Measurements from ENCODE around the gene STARD10. TPM values are rescaled to one million over a fixed set of nuclear protein-coding genes. Genes with fewer than 3 reads are reported as not detected.

Gene STARD10
- total and polyA plus RNA-seq, 2 of the 8 experiments (the other 6 are each of a cell fraction or from before 2014, with no cell fraction given): 23.7 to 35.7 TPM

GRCh38 chr11:72722050-72722748 lies 71.6 kb downstream of the STARD10 start:
- Histone ChIP-seq H2AK5ac (ENCODE audit: low read depth, low read length) (no peak overlapping the region), H2BK12ac (ENCODE audit: low read depth, low read length) (0 out of 2 replicates have a peak overlapping the region, but pooled peaks have one; percentile 60), H3K9me3 (ENCODE audit: insufficient read depth in 2 of 2, low read depth in 1 of 2, low read length in 1 of 2) (no peaks in the 10 kb centered on the region), H3K4ac (replicated peaks; ENCODE audit: insufficient read length, low read depth, low read length) (no peak overlapping the region), H3K4me2 (ENCODE audit: insufficient read depth in 1 of 2, low read depth in 2 of 2, low read length in 2 of 2) (no peak overlapping the region), H3K79me1 (ENCODE audit: low read depth, low read length) (peaks cover 19% of the 10 kb centered on the region; the same call in 1 of the 2 replicates), H3K36me3 (ENCODE audit: control insufficient read depth in 2 of 4, insufficient read depth in 4 of 4, low read length in 3 of 4) (peaks cover 0 to 9% (median 0%) of the 10 kb centered on the region in 4 experiments; a peak in 4 of 8 replicates), H3K4me3 (ENCODE audit: extremely low read depth in 1 of 4, insufficient read depth in 2 of 4, low read depth in 3 of 4, low read length in 4 of 4) (no peak overlapping the region), H3K9ac (replicated peaks in 1 of 4; ENCODE audit: extremely low read depth in 1 of 4, low read depth in 3 of 4, low read length in 3 of 4) (no peak overlapping the region; a peak in 1 of 7 replicates), H2BK120ac (replicated peaks; ENCODE audit: low read depth, low read length) (no peak overlapping the region), H3K27ac (ENCODE audit: low read depth, low read length) (0 out of 2 replicates have a peak overlapping the region, but pooled peaks have one; percentile 66), H3K23ac (ENCODE audit: insufficient read length) (no peak overlapping the region), H3K4me1 (replicated peaks in 1 of 4; ENCODE audit: control insufficient read depth in 3 of 4, insufficient read depth in 4 of 4, low read length in 3 of 4) (peaks cover 0 to 9% (median 5%) of the 10 kb centered on the region in 4 experiments; a peak in 3 of 7 replicates), H3K14ac (ENCODE audit: insufficient read length) (no peak overlapping the region), H4K5ac (ENCODE audit: insufficient read length, low read depth, low read length) (no peak overlapping the region), H2BK5ac (ENCODE audit: low read depth, low read length) (peak overlapping the region; percentile 90; the same call in 1 of the 2 replicates), H4K8ac (ENCODE audit: extremely low read depth, insufficient read depth, low read length) (no peak overlapping the region), H3K56ac (replicated peaks; ENCODE audit: insufficient read length, low read depth, low read length) (no peak overlapping the region), H3K27me3 (replicated peaks in 1 of 4; ENCODE audit: control insufficient read depth in 3 of 4, extremely low read depth in 1 of 4, insufficient read depth in 3 of 4, low read length in 3 of 4) (no peaks in the 10 kb centered on the region), H3K18ac (ENCODE audit: extremely low read depth, low read length) (no peak overlapping the region), H4K91ac (replicated peaks; ENCODE audit: insufficient read length, low read length) (no peak overlapping the region), H2AFZ (ENCODE audit: low read length) (no peak overlapping the region), H2BK20ac (ENCODE audit: low read length) (no peak overlapping the region), H4K20me1 (replicated peaks in 1 of 2; ENCODE audit: control insufficient read depth in 1 of 2, insufficient read depth in 2 of 2, low read length in 2 of 2) (peaks cover 6 to 25% of the 10 kb centered on the region in 2 experiments), H3K23me2 (ENCODE audit: low read depth, low read length) (no peaks in the 10 kb centered on the region), H2BK15ac (ENCODE audit: low read length) (no peak overlapping the region), H3K79me2 (ENCODE audit: control insufficient read depth in 1 of 2, insufficient read depth in 2 of 2, low read length in 2 of 2) (peaks cover 0 to 40% of the 10 kb centered on the region in 2 experiments; a peak in 2 of 4 replicates)
- ChIA-PET POLR2A (ENCODE audit: partially characterized antibody) (interaction anchor here (0.7 to 1.5 kb wide), 2 partner anchors 11 to 16 kb away, joined by 3 read pairs; no protein-coding TSS in a partner anchor), CTCF (ENCODE audit: partially characterized antibody) (interaction anchor here (0.8 to 7.5 kb wide), 8 partner anchors 39 to 132 kb away, joined by 3 to 105 read pairs (median 4); partner anchors contain the start of gene STARD10)
- DNase-seq (ENCODE audit: low read depth in 1 of 2, low spot score in 2 of 2) (peak in 1 of 2 experiments; percentile 86), FAIRE-seq (no peak)
- 86% methylated on average over 10 of the region's 10 CpGs; no CpG with 5 or more reads in 1 of the 2 experiments for WGBS, 2 experiments (ENCODE audit: extremely low coverage in 1 of 2, insufficient coverage in 1 of 2, insufficient read length in 1 of 2, insufficient replicate concordance in 2 of 2, low coverage in 1 of 2, low lambda C conversion rate in 2 of 2, missing lambda C conversion rate in 1 of 2)
- TF ChIP-seq RFX5 (IDR thresholded peaks at IDR 0.05; ENCODE audit: borderline replicate concordance, low read depth, low read length) (peak; percentile 99), EP300 (IDR thresholded peaks at IDR 0.05; ENCODE audit: borderline replicate concordance in 1 of 2, low read depth in 2 of 2, low read length in 2 of 2) (no peak), CEBPB (IDR thresholded peaks at IDR 0.05; ENCODE audit: low read depth, low read length) (no peak), TEAD4 (IDR thresholded peaks at IDR 0.05; ENCODE audit: low read depth, low read length) (no peak), SP1 (IDR thresholded peaks at IDR 0.05; ENCODE audit: low read depth, low read length) (peak; percentile 46; the same call in 1 of the 2 replicates), ATF2 (IDR thresholded peaks at IDR 0.05; ENCODE audit: low read length) (no peak), CREB1 (IDR thresholded peaks at IDR 0.05) (peak; percentile 97), EZH2 (IDR thresholded peaks at IDR 0.05; ENCODE audit: low read depth, low read length, severe bottlenecking) (no peak), SIN3A (conservative IDR thresholded peaks at IDR 0.05 in 1 of 2, IDR thresholded peaks at IDR 0.05 in 1 of 2; ENCODE audit: low read depth in 1 of 2, low read length in 2 of 2) (no peak)

Measured in H1 (cell line).